NB4 (cell line): Measurements from ENCODE around the gene TP73.

Source experiments
- POLR2A ChIP-seq: IDR thresholded peaks from 2 replicates; pipeline ENCODE4 v1.6.1; 2011; ENCODE audit warnings: mild to moderate bottlenecking; ENCODE audit not compliant: insufficient read length; ENCODE audit errors: extremely low read depth
- TF ChIP-seq, protein P1 (sequence below): IDR thresholded peaks from one replicate; pipeline ENCODE4 v1.5.1; 2012; ENCODE audit warnings: low read depth, low read length
- TF ChIP-seq, protein P2 (sequence below): IDR thresholded peaks from 2 replicates; pipeline ENCODE4 v1.6.1; 2011; ENCODE audit warnings: low read depth, low read length

DNA sequence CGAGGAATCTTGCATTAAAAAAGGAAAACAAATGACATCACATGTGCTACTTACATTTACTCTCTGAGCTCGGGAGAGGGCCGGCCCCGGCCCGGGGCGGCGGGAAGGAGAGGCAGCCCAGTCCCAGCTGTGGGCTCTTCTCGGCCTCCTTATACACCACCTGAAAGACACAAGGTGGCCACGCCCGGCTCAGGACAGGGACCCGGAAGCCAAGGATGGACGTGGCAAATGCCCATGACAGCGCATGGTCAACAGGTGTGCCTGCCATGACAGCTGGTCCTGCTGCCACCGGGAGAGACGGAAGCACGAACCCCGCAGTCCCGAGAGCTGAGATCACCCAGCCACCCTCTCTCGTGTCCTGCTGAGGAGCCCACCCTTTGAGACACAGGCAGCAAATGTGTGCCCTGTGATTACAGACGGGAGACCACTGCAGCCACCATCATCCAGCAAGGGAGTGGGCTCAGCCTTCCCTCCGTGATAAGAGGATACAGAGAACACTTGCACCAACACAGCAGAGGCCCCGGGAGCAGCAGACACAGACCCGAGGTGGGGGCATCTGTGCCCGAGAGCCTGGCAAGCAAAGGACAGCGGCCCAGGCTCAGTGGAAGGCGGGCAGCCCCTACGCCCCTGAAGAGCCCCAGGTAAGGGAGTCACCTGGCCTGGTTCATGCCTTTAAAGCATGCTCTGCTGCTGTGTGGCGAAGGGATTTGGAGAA lies 18.8 kb upstream of the TP73 start:
- TF ChIP-seq, protein P1, sequence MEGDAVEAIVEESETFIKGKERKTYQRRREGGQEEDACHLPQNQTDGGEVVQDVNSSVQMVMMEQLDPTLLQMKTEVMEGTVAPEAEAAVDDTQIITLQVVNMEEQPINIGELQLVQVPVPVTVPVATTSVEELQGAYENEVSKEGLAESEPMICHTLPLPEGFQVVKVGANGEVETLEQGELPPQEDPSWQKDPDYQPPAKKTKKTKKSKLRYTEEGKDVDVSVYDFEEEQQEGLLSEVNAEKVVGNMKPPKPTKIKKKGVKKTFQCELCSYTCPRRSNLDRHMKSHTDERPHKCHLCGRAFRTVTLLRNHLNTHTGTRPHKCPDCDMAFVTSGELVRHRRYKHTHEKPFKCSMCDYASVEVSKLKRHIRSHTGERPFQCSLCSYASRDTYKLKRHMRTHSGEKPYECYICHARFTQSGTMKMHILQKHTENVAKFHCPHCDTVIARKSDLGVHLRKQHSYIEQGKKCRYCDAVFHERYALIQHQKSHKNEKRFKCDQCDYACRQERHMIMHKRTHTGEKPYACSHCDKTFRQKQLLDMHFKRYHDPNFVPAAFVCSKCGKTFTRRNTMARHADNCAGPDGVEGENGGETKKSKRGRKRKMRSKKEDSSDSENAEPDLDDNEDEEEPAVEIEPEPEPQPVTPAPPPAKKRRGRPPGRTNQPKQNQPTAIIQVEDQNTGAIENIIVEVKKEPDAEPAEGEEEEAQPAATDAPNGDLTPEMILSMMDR, result no peak
- TF ChIP-seq, protein P2, sequence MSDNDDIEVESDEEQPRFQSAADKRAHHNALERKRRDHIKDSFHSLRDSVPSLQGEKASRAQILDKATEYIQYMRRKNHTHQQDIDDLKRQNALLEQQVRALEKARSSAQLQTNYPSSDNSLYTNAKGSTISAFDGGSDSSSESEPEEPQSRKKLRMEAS, result no peak
- TF ChIP-seq POLR2A, result no peak
